GM21381 (cell line): ENCODE data around the gene FRRS1.

Experiments used
- ATAC-seq: cut with Tn5 transposase; IDR thresholded peaks from one replicate; pipeline ENCODE4 v1.9.1; 2021; ENCODE audit warnings: mild to moderate bottlenecking, moderate library complexity; ENCODE audit not compliant: unreplicated experiment

Gene FRRS1

DNA sequence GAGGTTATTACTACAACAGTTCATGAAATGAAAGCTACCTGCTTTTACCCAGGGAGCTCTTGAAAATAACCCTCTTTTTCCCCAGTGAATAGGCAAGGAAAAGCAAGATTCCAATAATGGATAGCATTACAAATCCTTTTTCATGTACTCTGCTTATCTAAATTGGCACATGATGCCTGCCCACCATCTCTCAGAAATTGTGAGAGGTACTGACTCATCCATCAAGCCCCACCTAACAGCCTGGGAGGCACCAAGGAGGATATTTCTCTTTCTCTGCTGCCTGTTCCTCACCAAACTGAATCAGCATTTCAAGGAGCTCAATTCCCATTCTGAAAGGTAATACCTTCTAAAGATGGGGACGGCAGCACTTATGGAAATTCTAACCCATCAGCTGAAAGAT, 86.2 kb downstream of the FRRS1 start:
- ATAC-seq: no peak

DNA sequence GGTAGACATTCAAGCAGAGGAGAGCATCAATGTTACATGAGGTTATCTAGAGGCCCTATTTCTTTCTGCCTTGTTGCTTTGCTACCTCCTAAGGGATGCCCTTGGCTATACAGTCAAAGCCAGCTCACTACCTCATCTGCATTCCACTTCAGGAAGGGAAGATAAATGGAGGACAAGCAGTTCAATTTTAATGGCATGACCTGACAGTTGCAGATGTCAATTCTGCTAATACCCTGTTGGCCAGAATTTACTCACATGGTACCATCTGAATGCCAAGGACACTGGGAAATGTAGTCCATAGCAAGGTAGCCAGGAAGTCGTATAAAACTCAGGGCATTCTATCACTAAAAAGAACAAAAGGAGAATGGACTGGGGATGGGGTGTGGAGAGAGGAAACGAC, 89.0 kb downstream of the FRRS1 start:
- ATAC-seq: no peak

DNA sequence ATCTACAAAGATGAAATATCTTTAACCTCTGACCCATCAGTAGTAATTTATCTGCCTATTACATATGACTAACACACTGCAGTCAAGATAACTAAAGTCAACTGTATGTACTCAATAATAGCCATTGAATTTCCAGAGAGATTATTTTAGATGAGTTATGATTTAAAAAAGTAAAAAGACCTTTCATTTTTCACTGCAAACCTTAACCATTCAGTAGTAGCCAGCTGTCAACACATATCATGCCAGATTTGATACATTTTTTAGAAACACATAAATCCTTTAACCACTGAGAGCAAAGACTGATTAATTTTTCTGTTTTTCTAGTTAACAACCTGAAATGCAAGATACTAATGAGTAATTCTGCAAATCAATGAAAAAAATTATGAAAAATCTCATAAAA, 89.6 kb downstream of the FRRS1 start:
- ATAC-seq: no peak

DNA sequence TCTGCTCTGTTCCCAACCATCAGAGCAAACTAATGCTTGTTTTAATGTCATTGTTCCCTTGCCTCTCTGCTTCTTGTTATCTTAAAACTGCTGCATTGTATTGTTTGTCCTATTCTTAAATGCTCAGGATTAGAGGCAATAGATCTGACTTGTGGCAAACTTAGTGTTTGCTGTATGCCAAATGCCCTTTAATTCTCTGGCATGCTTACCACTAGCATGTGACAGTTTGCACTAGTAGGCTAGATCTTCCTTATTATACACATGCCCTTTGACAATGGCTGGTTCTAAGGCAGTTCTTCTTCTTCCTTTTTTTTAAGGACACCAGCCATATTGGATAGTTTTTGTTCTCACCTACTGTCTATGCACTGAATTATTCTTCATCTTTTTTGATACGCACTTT, 90.4 kb downstream of the FRRS1 start:
- ATAC-seq: no peak

DNA sequence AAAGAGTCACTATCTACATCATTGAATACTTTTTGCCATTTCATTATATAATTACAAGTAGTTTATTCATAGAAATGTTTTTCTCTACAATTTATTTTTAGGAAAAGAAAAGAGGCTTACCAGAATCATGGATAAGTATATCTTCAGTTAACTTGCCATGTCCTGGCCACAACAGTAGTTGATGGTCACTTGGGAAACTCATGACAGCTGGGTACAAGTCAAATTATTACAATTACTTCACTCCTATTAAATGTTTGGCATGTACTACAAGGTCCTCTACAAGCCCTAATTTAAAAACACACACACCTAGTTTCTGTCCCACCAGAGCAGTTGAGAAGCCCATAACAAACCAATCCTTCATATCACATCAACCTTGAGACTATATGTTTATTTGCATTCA, 91.1 kb downstream of the FRRS1 start:
- no peak for ATAC-seq

DNA sequence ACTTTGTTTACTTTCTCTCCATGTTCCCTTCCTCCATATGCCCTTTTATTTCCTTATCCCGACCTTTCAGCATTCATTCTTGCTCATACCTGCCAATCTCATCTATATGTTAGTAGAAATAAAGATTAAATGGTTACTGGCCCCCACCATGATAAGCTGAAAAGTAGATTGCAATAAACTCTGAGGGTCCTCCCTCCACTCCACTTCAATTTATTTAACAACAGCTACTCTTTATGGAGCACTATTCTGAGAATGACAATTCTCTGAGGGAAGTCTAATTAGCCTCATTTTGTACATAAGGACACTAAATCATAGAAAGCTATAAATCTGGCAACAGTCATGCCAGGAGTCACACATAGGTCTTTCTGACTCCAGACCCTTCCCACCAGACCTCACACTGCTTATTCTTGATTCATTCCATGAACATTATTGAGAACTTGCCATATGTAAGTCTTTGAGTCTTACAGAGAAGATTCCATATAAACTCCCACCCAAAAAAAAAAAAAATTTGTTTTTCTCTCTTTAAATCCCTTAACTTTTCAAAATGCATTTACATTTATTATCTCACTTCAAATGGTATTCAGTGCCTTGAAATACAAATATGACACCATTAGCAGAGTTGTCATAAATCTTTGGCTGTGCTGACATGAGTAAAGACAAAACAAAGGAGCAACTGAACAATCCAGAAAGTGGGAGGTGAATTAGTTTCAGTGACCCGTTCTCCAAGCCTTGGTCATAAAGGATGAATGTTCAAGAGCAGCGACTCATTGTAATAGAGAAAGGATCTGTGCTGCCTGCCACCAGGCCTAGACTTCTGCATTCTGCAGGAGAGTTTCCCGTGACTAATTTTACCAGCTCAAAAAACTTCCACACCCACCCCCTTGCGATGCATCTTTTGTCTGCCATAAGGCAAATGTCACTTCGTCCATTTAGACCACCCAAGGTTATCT, 92.0 kb downstream of the FRRS1 start:
- no peak for ATAC-seq

DNA sequence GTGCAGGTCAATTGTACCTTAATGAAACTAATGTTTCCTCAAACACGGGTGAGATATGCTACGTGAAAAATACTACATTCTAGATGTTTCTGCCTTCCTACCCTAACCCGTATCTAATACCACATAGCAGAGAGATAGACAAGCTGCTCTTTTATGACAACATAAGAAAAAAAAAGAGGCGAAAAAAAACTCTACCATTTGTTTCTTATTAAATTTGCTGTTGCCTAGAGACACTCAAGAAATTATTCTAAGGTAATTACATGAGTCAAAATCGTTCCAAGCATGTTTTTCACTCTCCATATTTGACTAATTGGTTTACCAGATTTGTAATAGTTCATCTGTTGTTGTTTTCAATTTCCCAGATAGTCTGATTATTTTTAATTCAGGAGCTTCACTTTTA, 93.1 kb downstream of the FRRS1 start:
- no peak for ATAC-seq

DNA sequence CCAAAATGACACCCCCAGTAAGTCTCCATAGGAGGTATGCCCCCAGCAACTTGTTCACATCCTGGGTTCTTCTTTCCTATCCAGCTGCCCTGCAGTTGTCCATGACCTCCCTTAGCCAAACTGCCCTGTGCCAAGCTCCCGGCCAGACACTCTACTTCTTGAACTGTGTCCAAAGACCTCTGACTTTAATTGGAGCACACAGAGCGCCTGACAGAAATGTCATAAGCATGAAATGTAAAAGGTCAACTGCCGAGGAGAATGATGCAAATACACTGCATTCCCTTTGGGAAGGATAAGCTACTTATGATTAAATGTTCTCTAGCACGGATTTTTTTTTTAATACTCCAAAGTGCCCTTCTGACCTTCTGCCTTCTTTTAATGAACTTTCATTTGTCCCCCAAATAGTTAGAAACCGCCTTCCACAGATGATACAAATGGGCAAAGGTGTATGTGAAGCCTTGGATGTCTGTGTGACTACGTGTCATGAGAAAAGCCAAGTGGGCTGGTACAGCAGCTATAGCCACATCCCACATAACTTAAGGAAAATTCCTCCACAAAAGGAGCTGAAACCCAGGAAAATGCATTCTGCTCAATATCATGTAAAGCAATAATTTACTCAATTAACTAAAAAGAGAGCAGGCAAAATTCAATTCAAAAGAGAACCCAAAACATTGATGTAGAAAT, 93.8 kb downstream of the FRRS1 start:
- no peak for ATAC-seq

DNA sequence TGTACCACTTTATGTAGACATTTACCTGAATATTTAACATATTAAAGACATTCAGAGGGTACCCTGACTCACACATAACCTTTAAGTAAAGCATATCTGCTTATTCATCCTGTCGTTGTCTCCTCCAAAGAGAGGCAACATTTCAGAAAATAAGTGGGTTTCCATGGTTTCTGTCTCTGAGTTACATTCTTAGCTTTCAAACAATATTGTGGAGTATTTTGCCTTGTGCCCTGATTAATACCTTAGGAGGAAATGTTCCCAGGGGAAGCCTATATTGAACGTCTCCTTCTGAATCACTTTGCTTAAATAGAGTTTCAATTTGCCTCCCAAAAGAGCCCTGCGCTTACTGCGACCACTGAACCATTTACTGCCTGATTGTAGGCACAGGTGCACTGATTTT, 94.4 kb downstream of the FRRS1 start:
- ATAC-seq: no peak

DNA sequence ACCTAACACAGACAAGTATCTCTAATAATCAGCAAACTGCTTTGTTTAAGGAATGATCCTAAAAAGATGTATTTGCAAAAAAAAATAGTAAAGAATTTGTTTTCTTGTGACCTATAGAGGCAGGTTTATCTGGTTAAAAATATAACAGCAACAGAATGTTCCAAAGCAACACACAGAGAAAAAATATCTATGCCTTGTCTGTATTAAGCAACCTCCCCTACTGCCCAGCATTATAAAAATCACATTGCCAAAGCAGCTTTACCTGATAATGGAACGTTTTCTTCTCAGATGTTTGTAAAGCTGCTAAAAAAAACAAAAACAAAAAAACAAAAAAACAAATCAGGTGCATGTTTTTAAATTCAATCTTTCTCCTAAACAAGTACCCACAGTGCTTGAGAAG, 95.9 kb downstream of the FRRS1 start:
- no peak for ATAC-seq

DNA sequence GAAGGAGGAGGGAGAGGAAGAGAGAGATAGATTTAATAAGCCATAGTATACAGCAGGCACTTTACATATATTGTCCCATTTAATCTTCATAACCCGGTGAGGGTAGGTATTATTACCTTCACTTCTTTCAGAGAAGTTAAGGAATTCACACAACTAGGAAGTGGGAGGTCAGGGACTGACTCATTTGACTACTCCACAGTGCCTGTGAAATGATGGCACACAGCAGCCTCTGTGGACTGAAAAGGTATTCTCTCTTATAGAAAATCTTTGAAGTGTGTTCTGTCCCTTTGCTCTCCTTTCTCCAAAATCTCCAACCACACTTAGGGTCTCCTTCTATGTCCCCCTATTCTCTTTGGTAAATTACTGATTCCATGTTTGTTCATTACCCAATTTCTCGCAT, 96.6 kb downstream of the FRRS1 start:
- no peak for ATAC-seq

DNA sequence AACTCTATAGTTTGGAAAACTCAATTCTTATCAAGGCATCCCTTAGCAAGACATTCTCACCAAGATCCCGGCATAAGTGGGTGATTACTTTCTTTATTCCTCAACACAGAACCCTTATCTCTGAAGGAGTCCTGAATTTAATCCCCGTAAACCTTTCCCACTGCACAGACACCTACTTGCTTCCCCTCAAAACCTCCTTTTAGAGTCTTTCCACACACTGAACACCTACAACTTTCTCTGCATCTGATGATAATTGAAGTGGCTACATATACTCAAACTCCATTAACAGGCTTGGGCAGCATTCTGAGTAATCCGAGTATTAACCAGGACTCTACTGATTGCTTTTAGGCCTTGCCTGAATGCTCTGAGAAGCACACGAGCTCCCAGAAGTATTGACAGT, 97.1 kb downstream of the FRRS1 start:
- no peak for ATAC-seq

DNA sequence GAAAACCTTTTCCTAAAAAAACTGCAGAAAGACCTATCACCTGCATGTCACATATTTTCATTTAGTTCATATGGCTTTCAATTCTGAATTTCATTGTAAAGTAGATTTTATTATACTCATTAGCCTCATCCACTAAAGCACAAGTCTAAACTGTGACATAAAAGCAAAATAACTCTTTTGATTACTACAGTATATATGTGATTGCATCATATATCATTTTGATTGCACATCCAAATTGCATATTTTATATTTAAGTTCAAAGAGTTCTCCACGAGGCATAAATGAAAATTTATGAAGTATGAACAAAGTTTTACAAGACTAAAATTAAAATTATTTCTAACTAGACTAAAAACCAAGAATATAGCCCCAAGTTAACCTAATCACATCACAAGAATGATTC, 101.2 kb downstream of the FRRS1 start:
- ATAC-seq: no peak

DNA sequence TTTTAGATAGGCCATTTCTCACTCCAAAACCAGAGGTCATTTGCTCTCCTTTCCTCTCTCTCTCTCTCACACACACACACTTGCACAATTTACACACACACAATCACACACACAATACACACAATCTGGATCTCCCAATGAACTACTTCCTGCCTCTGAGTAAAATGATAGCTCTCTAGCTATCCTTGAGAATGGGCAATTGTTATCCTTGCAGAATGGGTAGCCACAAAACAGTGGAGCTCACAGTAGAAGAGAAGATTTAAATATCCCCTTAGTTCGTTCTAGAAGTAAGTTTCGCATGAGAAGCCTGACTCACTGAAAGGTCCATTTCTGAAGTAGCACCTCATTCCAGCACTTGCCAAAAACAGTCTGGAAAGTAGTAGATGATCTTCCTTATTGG, 102.9 kb downstream of the FRRS1 start:
- ATAC-seq: no peak

DNA sequence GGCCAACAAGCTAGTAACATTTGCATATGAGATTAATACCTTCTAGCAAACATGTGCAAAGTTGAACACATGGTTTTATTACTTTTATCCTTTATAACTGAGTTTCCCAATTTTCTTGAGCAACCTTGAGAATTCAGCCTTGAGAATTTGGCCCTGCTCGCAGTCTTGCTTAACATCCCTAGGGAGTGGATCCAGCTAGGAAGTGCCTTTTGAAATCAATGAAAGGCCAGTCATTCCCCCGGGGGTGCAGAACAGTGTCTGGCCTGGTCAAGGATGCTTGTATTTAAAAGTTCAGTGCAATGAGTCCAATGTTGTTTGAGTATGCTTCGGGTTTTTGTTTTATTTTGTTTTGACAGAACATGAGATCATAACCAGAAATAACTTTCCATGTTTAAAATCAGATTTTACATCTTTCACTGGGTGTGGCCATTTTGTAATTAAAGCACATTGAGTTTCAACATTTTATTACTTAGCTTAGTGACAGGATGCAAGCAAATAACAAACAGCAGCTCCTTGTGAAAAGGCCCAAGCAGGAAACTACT, 103.8 kb downstream of the FRRS1 start:
- no peak for ATAC-seq

DNA sequence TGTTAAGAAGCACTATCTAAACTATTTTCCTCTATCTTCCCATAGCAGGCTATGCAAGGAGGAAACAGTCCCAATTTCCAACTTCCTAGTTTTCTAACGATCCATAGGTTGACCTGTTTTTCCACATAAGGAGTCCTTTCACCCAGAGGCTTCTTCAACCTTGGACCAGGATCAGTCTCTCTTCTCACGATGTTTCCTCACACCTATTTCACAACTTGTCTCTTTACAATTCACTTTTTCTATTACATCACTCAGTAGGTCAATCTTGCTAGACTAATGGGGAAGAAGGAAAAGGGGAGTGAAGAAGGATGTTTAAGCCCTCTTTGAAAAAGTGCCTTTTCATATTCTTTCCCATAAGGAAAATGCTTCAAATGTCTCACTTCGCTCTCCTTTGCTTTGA, 104.7 kb downstream of the FRRS1 start:
- ATAC-seq: no peak

DNA sequence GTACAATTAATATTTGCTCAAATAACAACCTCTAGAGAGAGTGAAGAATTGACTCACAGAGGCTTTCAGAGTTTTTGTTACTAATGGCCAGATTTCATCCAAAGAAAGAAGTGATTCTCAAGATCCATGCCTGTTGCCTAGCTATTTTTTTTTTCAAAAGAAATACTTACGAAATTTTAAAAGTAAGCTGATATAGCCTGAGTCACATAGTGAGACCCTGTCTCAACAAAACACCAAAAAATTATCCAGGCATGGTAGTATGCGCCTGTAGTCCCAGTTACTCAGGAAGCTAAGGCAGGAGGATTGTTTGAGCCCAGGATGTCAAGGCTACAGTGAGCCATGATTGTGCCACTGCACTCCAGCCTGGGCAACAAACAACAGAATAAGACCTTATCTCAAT, 105.9 kb downstream of the FRRS1 start:
- no peak for ATAC-seq

DNA sequence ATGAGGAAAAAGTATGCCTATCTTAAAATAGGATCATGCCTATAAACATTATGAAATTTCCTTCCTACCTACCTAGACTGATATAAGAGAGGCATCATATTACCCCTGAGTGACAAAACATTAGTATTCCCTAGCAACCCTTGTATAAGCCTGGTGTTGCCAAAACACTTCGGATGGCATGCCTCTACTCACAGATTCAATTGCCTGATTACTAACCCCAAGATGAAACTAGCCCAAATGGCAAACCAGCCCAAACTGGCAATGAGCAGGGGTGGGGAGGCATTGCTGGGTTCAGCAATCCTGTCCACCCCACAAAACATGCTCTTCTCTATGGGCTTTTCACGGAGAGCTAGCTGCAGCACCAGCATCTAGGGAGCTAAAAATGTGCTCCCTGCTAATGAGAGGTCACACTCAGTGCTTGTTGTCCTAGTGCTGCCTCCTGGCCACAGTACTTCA, 106.7 kb downstream of the FRRS1 start:
- ATAC-seq: no peak
